LNCAP (cell line): ENCODE data around the gene ENTREP3.

Experiments used
- TF ChIP-seq, protein P1 (sequence below): fragments of 450-650 bp; IDR thresholded peaks from 2 replicates; pipeline ENCODE4 v1.5.1; 2017; ENCODE audit warnings: mild to moderate bottlenecking

The ENTREP3 gene

DNA sequence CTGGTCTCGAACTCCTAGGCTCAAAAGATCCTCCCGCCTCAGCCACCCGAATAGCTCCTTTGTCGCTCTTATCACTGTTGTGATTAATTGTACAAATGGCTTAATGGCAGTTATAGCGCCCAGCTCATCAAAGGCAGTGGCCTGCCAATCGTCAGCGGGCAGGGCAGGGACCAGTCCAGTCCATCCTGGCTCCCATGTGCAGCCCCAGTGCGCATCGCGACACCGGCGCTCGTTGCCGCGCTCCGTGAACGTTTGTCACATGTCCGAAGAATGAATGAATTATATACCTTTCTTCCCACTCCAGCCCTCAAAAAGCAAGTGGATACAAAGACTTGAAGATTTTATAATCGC, 28.4 kb downstream of the ENTREP3 start:
- TF ChIP-seq, protein P1, sequence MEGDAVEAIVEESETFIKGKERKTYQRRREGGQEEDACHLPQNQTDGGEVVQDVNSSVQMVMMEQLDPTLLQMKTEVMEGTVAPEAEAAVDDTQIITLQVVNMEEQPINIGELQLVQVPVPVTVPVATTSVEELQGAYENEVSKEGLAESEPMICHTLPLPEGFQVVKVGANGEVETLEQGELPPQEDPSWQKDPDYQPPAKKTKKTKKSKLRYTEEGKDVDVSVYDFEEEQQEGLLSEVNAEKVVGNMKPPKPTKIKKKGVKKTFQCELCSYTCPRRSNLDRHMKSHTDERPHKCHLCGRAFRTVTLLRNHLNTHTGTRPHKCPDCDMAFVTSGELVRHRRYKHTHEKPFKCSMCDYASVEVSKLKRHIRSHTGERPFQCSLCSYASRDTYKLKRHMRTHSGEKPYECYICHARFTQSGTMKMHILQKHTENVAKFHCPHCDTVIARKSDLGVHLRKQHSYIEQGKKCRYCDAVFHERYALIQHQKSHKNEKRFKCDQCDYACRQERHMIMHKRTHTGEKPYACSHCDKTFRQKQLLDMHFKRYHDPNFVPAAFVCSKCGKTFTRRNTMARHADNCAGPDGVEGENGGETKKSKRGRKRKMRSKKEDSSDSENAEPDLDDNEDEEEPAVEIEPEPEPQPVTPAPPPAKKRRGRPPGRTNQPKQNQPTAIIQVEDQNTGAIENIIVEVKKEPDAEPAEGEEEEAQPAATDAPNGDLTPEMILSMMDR: 0 out of 2 replicates have a peak, but pooled peaks have one; percentile 25

DNA sequence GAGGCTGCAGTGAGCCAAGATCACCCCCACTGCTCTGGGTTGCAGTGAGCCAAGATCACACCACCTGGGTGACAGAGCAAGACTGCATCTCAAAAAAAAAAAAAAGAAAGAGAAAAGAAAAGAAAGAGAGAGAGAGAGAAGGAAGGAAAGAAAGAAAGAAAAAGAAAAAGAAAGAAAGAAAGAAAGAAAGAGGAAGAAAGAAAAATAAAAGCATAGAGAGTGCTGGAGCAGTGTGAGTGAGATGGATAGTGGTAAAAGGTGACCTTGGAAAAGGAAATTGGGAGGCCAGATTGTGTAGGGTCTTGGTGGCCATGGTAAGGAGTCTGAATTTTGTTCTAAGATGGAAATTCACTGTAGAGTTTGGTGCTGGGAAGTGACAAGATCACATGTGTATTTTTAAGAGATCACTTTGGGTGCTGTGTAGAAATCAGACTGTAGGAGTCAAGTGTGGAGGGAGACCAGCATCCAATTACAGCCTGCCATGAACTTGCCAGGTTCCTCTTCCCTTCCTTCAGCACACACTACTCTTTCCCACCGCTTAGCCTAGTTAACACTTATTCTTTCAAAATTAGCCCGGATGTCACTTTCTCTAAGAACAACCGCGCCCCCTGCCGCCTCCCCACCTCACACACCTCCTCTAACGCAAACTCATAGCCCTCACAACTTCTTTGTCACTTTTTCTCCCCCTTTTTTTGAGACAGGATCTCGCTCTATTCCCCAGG, 28.9 kb downstream of the ENTREP3 start:
- TF ChIP-seq, protein P1: peak; percentile 67; the same call in 1 of the 2 replicates

DNA sequence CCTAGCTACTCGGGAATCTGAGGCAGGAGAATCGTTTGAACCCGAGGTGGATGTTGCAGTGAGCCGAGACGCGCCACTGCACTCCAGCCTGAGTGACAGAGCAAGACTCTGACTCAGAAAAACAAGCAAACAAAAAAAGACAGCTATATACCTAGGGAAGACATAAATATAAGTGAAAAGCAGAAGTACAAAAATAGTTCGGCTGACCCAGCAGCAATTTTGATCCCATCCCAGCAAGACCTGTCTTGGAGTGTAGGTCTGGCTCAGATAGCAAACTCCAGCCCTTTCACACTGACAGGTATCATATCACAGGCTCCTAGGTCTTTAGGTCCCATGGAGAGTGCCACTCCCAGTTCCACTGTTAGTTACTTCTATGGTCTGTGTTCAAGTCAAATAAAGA, 32.2 kb downstream of the ENTREP3 start:
- TF ChIP-seq, protein P1: no peak

DNA sequence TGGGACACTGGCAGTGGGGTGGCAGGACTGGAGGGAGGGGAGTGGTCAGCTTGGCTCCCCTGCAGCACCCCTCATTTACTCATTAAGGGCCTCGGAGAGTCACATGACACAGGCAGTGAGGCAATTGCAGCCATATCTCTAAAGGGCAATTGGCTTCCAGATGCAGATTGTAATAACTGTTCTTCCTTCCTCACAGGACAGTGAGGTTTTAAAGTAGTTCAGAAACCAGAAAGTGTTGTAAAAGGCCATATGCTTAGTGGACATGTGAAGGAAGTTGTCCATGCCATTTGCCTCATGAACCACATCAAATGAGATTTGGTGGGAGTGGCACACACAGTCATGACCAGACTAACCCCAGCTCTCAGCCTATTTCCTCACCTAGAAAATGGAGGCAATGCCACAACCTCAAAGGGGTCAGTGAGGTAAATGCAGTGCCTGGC, 35.7 kb downstream of the ENTREP3 start:
- TF ChIP-seq, protein P1: no peak

DNA sequence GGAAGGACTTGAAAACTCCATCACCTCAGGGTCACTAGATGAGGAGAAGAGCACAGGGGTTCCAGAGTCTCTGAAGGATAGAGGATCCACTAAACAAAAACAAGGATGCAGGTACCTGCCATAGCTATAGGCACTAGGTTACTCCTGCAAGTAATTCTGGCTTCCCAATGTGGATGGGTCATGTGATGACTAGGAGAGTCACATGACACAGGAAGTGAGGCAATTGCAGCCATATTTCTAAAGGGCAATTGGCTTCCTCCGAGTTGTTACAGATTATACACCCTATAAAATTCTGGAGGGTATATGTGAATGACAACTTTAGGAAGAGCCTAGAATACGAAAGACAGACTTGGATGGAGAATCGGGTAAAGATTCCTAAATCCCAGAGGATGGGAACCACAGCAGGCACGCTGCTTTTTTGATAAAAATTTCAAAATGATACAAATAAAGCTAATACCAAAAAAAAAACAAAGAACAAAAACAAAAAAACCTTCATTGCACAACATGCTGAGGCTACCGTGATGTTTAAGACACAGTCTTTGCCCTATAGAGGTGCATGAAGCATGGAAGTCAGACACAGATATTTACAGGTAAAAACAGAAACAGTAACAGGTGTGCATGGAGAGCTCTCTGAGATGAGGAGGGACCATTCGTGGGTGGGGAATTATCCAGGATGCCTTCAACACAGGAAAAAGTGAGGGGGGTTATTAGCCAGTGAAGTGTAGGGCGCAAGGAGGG, 36.3 kb downstream of the ENTREP3 start:
- TF ChIP-seq, protein P1: no peak

DNA sequence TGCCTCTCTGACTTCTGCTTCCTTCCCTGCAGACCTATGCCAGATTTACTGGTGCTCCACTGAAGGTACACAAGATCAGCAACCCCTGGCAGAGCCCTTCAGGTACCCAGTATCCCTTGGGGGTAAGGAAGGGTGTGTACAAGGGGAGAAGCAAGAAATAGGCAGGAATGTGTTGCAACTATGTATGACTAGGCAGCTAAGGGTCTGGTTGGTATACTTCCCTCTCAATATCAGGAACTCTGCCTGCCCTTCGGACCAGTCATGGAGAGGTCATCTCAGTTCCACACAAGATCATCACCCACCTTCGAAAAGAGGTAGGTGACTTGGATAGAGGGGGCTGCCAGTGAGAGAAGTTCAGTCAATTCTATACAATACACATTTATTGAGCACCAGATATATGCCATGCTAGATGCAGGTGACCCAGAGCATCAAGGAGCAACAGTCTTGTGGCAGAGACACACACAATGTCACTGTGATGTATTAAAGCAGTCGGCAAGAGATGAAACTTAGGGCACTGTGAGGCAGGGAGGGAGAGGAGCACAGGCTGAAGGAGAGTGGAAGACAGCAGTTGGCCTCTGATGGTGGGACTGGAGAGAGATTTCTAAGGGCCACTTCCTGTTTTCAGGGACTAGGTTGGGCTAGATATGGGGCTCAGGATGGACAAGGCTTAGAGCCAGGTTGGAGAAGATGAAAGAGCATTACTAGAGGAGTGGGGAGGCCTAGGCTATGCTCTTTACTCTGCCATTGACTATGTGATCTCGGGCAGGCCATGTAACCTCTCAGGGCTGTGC, 44.8 kb downstream of the ENTREP3 start:
- TF ChIP-seq, protein P1: no peak

DNA sequence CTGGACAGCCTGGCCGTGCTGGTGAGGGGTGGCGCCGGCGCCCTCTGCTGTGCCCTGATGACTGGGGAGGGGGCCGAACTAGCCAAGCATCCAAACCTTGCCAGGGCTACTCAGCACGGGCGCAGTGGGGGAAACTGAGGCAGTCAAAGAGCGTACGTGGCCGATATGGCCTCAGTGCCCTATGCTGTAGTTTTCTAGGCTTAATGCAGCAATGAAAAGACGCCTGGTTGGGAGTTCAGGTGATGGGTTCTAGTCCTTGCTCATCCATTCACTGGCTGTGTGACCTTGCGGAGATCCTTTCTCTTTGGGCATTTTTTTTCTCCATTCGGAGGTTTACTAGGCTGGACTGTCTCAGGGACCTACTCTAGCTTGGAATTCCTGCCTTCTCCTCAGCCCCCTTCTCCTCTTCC, 46.0 kb downstream of the ENTREP3 start:
- TF ChIP-seq, protein P1: no peak
